Stimulated activated CD8-positive, alpha-beta memory T cell treated with anti-CD3 and anti-CD28 coated beads, Interleukin-7, amount 100 ng/mL, for 1 hour (primary cell): ENCODE data around the gene ZSWIM8.

Source experiments
- DNase-seq, 2 donors: peaks; one replicate each; pipeline ENCODE4 v3.0.0-alpha.2; 2020; ENCODE audit warnings: low read depth in 2 of 2

Gene ZSWIM8

DNA sequence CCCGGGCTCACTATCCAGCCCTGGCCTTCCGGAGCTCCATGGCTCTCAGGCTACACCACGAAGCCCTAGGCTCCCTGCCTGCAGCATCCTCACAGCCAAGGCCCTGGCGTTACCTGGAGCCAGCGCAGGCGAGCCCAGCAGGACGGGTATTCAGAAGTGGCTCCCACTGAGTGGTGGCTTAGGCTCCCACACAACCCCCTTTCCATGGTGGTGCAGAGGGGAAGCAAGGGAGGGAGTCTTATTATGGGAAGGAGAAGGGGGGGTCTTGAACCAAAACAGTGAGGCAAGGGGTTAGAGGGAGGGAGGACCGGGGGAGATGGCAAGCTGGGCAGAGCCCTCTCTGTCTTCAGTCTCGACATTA is 55.6 kb downstream of the ZSWIM8 start:
- no peak for DNase-seq

DNA sequence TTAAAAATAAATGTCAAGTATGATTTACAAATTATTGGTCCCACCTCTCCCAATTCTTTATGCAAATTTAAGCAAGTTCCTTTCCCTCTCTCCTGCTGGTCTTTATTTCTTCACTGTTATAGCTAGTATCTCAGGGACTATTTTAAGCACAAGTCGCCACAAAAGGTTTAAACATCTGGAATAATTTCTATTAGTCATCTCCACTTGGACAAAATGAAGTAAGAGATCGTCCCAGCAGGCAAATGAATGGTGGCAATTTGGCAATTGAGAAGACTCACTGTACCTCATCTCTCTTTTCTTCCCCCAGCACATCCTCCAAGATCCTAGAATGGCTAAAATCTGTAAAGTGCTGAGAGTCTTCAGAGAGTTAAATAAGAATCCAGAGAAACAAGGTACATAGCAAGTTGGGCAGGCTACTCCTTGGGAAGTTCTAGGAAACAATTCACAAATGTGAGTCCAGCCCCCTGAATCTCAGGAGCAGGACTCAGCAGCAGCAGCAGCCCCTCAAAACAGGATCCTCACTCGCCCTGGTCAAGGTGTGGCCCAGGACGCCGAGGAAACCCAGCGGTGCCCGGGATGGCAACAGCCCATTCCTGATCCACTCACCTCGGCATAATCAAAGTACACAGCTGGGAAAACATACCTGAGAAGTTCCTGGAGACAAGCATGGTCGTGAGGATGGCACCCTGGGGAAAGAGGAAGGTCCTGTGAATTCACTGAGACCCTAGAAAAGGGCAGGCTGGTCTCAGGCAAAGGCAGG is 56.3 kb downstream of the ZSWIM8 start:
- DNase-seq, result no peak

- no peak for DNase-seq
Measured at GRCh38 chr10:73842349-73842748, 56.9 kb downstream of the ZSWIM8 start.

GRCh38 chr10:73843261-73843660 is 57.9 kb downstream of the ZSWIM8 start:
- no peak for DNase-seq

DNA sequence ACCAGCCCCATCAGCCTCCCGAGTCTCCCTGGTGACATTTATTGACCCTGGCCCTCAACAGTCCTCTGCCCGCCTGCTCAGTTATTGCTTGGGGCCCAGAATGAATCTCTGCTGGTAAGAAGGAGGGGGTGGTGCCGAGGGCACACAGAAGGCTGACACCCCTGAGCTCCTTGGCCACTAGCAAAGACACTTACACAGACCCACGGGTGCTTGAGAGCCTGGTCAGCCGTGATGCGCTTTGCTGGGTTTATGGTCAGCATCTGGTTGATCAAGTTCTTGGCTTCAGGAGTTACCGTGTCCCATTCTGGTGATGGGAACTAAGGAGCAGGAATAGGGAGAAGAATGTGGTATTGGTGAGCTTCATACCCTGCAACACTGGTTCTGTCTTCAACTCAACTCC is 61.6 kb downstream of the ZSWIM8 start:
- DNase-seq, result no peak

DNA sequence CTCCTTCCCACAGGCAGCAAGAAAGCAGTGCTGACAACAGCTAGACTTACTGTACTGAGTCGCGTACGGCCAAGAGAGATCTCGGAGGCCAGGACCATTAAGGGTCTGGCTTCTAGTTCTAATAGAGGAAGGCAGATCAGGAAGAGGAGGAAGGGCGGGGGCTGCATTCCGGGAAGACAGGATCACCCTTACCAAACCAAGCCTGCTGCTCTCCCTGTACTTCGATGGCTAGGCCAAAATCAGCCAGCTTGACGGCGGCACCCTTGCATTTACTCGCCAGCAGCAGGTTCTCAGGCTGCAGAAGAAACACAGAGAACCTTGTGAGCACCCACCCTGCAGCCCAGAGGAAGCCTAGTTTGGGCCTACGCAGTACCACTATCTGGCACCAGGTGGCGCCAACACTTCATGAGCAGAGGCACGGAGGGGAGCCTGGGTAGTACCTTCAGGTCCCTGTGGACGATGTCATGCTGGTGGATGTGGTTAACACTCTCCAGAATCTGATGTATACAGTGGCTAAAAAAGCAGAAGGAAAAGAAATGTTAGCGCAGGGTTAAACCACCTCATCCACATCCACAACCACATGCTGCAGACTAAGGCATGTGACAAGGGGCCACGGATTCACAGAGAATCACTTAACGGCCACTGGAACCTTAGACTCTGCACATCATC is 63.5 kb downstream of the ZSWIM8 start:
- DNase-seq, result peak; percentile 85 to 92

- no peak for DNase-seq
Measured at GRCh38 chr10:73850211-73850610, 64.8 kb downstream of the ZSWIM8 start.

DNA sequence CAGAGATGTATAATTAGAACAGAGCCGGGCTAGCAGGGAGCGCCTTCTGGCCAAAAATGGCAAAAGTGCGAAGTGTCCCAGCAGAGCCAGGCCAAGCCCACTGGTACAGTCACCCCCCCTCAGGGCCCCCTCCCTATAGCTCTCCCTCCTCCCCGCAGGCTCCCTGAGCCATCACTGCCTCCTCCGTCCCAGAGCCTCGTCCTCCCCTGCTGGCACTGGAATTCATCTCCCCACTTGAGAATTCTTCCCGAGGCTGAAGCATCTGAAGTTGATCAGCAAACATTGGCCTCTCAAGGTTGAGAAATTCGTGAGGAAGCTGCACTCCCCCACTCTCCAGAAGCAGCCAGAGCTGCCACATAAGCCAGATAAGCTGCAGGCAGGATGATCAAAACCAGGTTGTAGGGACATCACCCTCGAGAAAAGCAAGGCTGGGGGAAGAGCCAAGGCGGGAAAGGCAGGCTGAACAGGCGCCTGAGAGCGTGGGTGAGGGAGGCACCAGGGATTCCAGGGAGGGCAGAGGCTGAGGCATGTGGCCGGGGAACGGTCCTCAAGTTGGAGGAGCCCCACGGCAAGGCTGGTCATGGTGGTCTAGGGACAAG is 65.6 kb downstream of the ZSWIM8 start:
- DNase-seq, result no peak
